Activated CD4-positive, alpha-beta memory T cell treated with anti-CD3 and anti-CD28 coated beads, Interleukin-2, amount 10 ng/mL, durations not matched to agents 7 days and 5 days (primary cell): ENCODE results near the gene LRBA. TPM values are rescaled to one million over a fixed set of nuclear protein-coding genes. Genes with fewer than 3 reads are reported as not detected.
"Not testable (repeated sequence)": the region's sequence is repeated elsewhere in the genome, so short reads cannot be mapped to it uniquely, and the experiment has no call there.

Experiments used
- CTCF ChIA-PET: fragments of 350-600 bp; sonication (Branson Sonifier 250); formaldehyde crosslinking; loops from one replicate; lab custom pipeline; 2021; ENCODE audit warnings: antibody characterized with exemption, inconsistent platforms; lab: Charles Lee
- POLR2A ChIA-PET: fragments of 350-600 bp; sonication (Branson Sonifier 250); formaldehyde crosslinking; loops from one replicate; lab custom pipeline; 2021; ENCODE audit warnings: antibody characterized with exemption; lab: Charles Lee
- DNase-seq: peaks from one replicate; pipeline ENCODE4 v3.0.0-alpha.2; 2020
- H3K27ac Mint-ChIP-seq: one replicate; pipeline ENCODE4 v1.8.0; 2021; ENCODE audit warnings: mild to moderate bottlenecking, mixed read lengths
- H3K27me3 Mint-ChIP-seq: one replicate; pipeline ENCODE4 v1.8.0; 2021; ENCODE audit warnings: mixed read lengths
- H3K36me3 Mint-ChIP-seq: one replicate; pipeline ENCODE4 v1.8.0; 2021; ENCODE audit warnings: low read depth, mixed read lengths
- H3K4me1 Mint-ChIP-seq: one replicate; pipeline ENCODE4 v1.8.0; 2021; ENCODE audit warnings: mixed read lengths
- H3K4me3 Mint-ChIP-seq: one replicate; pipeline ENCODE4 v1.8.0; 2021; ENCODE audit warnings: mild to moderate bottlenecking, mixed read lengths
- H3K9me3 Mint-ChIP-seq: one replicate; pipeline ENCODE4 v1.8.0; 2021; ENCODE audit warnings: mixed read lengths
- total RNA-seq, 2 experiments: library from RNA; stranded (reverse); gene quantifications; one replicate each; pipeline ENCODE4 v1.2.3, GENCODE V29; 2021

Gene LRBA
- total RNA-seq, 2 experiments from 2014 or later: 42.4 to 45.2 TPM

DNA sequence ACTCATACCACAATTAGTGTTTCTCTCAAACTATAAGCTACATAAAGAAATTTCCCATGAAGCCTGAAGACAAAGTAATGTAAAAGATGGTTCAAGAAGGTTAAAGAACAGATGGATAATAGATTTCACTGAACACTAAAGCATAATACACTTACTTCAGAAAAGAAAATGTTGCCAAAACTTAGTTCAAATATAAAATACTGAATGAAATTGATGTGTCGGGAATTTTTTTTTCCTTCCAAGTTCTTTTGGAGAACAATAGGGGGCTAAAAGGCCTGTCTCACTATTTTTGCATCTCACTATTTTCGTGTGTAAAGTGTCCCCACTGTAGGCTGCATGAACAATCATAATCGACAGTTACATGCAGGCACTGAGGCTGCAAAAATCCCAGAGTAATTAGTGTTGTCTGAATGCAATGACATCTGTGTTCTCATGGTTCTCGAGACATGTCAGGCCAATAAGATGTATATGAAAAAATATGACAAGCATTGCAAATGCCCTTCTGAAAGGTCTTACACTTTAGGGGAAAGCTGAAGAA lies 445.0 kb downstream of the LRBA start:
- POLR2A ChIA-PET: no interaction called here
- Mint-ChIP-seq H3K4me1 (peaks cover 3% of the 10 kb centered on the region), H3K27ac (no peak overlapping the region), H3K9me3 (peaks cover under 1% of the 10 kb centered on the region), H3K4me3 (no peak overlapping the region), H3K27me3 (no peaks in the 10 kb centered on the region), H3K36me3 (peaks cover 4% of the 10 kb centered on the region)
- no peak for DNase-seq
- CTCF ChIA-PET: no interaction called here

GRCh38 chr4:150569384-150569987 lies 445.6 kb downstream of the LRBA start:
- Mint-ChIP-seq H3K4me1 (peaks cover 3% of the 10 kb centered on the region), H3K27ac (no peak overlapping the region), H3K4me3 (no peak overlapping the region), H3K27me3 (no peaks in the 10 kb centered on the region), H3K36me3 (peaks cover 10% of the 10 kb centered on the region), H3K9me3 (peaks cover 6% of the 10 kb centered on the region)
- CTCF ChIA-PET: no interaction called here
- DNase-seq: no peak
- POLR2A ChIA-PET: no interaction called here

- Mint-ChIP-seq H3K4me1 (no peaks in the 10 kb centered on the region), H3K36me3 (peaks cover 18% of the 10 kb centered on the region), H3K9me3 (peaks cover 9% of the 10 kb centered on the region), H3K4me3 (no peak overlapping the region), H3K27ac (no peak overlapping the region), H3K27me3 (no peaks in the 10 kb centered on the region)
- DNase-seq: no peak
- ChIA-PET CTCF (interaction anchor here (1.0 kb wide), 1 partner anchor 10 kb away, joined by 3 read pairs; no protein-coding TSS in a partner anchor), POLR2A (no interaction called here)
Measured at GRCh38 chr4:150567070-150567469, 448.0 kb downstream of the LRBA start.

DNA sequence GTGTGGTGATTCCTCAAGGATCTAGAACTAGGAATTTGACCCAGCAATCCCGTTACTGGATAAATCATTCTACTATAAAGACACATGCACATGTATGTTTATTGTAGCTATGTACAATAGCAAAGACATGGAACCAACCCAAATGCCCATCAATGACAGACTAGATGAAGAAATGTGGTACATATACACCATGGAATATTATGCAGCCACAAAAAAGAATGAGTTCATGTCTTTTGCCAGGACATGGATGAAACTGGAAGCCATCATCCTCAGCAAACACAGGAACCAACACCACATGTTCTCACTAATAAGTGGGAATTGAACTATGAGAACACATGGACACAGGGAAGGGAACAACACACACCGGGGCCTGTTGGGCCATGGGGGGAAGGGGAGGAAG lies 450.1 kb downstream of the LRBA start:
- DNase-seq, H3K4me3 Mint-ChIP-seq, CTCF ChIA-PET, H3K27me3 Mint-ChIP-seq, H3K4me1 Mint-ChIP-seq, POLR2A ChIA-PET, H3K27ac Mint-ChIP-seq, H3K9me3 Mint-ChIP-seq: not testable (repeated sequence)
- H3K36me3 Mint-ChIP-seq: peaks cover 18% of the 10 kb centered on the region

DNA sequence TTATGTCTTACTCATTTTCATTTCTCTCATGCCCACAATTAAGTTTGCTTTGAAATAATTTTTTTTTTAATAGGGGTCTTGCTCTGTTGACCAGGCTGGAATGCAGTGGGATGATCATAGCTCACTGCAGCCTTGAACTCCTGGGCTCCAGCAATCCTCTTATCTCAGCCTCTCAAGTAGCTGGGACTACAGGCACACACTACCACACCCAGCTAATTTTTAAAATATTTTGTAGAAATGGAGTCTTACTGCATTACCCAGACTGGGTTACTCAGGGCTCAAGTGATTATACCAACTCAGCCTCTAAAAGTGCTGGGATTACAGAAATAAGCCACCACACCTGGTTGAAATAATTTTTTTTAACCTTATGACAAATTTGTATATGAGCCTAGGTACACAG lies 452.3 kb downstream of the LRBA start:
- POLR2A ChIA-PET: no interaction called here
- Mint-ChIP-seq H3K36me3 (peaks cover 19% of the 10 kb centered on the region), H3K27me3 (no peaks in the 10 kb centered on the region), H3K4me1 (no peaks in the 10 kb centered on the region), H3K27ac (no peak overlapping the region), H3K9me3 (peaks cover 11% of the 10 kb centered on the region), H3K4me3 (no peak overlapping the region)
- CTCF ChIA-PET: no interaction called here
- no peak for DNase-seq

GRCh38 chr4:150562250-150562649 lies 452.8 kb downstream of the LRBA start:
- no peak overlapping the region for H3K4me3 Mint-ChIP-seq
- H3K27ac Mint-ChIP-seq: no peak overlapping the region
- ChIA-PET POLR2A (no interaction called here), CTCF (no interaction called here)
- peaks cover 20% of the 10 kb centered on the region for H3K36me3 Mint-ChIP-seq
- H3K9me3 Mint-ChIP-seq: peaks cover 11% of the 10 kb centered on the region
- no peaks in the 10 kb centered on the region for H3K27me3 Mint-ChIP-seq
- H3K4me1 Mint-ChIP-seq: no peaks in the 10 kb centered on the region
- no peak for DNase-seq

DNA sequence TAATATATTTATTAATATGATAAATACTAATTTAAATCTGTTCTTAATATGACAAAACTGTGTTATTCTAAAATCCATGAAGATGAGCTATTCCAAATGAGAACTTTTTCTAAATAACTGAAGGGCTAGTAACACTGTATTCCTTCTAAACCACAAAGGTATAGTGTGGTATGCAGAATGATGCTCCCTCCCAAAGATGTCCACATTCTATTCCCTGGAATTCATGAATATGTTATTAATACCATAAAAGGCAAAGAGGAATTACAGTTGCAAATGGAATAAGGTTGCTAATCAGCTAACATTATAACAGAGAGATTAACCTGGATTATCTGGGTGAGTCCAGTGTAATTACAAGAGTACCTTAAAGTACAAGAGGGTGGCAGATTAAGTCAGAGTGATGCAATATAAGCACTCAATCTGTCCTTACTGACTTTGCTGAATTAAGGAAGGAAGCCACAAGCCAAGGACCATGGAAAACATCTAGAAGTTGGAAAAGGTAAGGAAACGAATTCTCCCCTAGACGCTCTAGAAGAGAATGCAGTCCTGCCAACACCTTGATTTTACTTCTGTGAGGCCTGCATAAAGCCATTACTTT lies 453.8 kb downstream of the LRBA start:
- Mint-ChIP-seq H3K27me3 (no peaks in the 10 kb centered on the region), H3K36me3 (peaks cover 20% of the 10 kb centered on the region), H3K27ac (no peak overlapping the region), H3K4me3 (no peak overlapping the region), H3K4me1 (no peaks in the 10 kb centered on the region), H3K9me3 (peaks cover 11% of the 10 kb centered on the region)
- CTCF ChIA-PET: no interaction called here
- POLR2A ChIA-PET: no interaction called here
- no peak for DNase-seq

GRCh38 chr4:150557811-150558210 lies 457.3 kb downstream of the LRBA start:
- H3K27me3 Mint-ChIP-seq, H3K27ac Mint-ChIP-seq, H3K4me3 Mint-ChIP-seq, H3K4me1 Mint-ChIP-seq, DNase-seq, H3K9me3 Mint-ChIP-seq, POLR2A ChIA-PET: not testable (repeated sequence)
- H3K36me3 Mint-ChIP-seq: peaks cover 13% of the 10 kb centered on the region
- CTCF ChIA-PET: interaction anchor here (1.5 kb wide), 1 partner anchor 9 kb away, joined by 3 read pairs; no protein-coding TSS in a partner anchor

- ChIA-PET CTCF (no interaction called here), POLR2A (no interaction called here)
- Mint-ChIP-seq H3K27me3 (no peaks in the 10 kb centered on the region), H3K36me3 (peaks cover 4% of the 10 kb centered on the region), H3K27ac (no peak overlapping the region), H3K4me1 (no peaks in the 10 kb centered on the region), H3K9me3 (no peaks in the 10 kb centered on the region), H3K4me3 (no peak overlapping the region)
- DNase-seq: no peak
Measured at GRCh38 chr4:150547154-150547838, 467.8 kb downstream of the LRBA start.

DNA sequence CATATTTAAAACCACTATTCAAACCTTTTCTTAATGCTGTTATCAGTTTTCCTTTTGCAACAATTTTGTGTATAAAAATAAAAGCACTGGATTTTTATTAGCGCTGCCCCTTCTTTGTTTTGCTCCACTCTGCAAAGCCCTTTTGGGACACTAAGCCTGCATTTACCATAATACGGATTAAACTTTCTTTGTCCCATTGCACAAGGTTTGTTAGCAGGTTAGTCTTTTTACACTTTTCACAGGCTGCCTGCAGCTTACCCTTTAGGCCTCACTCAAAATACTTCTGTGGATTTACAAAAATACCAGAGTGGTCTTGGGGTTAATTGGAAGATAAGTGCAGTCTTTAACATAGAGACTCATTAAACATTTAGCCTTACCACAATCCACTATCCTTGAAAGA lies 468.8 kb downstream of the LRBA start:
- H3K9me3 Mint-ChIP-seq: no peaks in the 10 kb centered on the region
- ChIA-PET POLR2A (no interaction called here), CTCF (no interaction called here)
- no peak overlapping the region for H3K27ac Mint-ChIP-seq
- H3K4me3 Mint-ChIP-seq: no peak overlapping the region
- H3K36me3 Mint-ChIP-seq: no peaks in the 10 kb centered on the region
- no peaks in the 10 kb centered on the region for H3K27me3 Mint-ChIP-seq
- no peaks in the 10 kb centered on the region for H3K4me1 Mint-ChIP-seq
- DNase-seq: no peak

- H3K27ac Mint-ChIP-seq: no peak overlapping the region
- H3K27me3 Mint-ChIP-seq: no peaks in the 10 kb centered on the region
- no peaks in the 10 kb centered on the region for H3K9me3 Mint-ChIP-seq
- peaks cover 3% of the 10 kb centered on the region for H3K36me3 Mint-ChIP-seq
- H3K4me1 Mint-ChIP-seq: no peaks in the 10 kb centered on the region
- ChIA-PET POLR2A (no interaction called here), CTCF (no interaction called here)
- no peak for DNase-seq
- H3K4me3 Mint-ChIP-seq: no peak overlapping the region
Measured at GRCh38 chr4:150543042-150543441, 472.0 kb downstream of the LRBA start.

GRCh38 chr4:150541681-150542080 lies 473.4 kb downstream of the LRBA start:
- no peak for DNase-seq
- Mint-ChIP-seq H3K36me3 (peaks cover 3% of the 10 kb centered on the region), H3K4me1 (no peaks in the 10 kb centered on the region), H3K27me3 (no peaks in the 10 kb centered on the region), H3K4me3 (no peak overlapping the region), H3K9me3 (no peaks in the 10 kb centered on the region), H3K27ac (no peak overlapping the region)
- CTCF ChIA-PET: no interaction called here
- POLR2A ChIA-PET: no interaction called here

DNA sequence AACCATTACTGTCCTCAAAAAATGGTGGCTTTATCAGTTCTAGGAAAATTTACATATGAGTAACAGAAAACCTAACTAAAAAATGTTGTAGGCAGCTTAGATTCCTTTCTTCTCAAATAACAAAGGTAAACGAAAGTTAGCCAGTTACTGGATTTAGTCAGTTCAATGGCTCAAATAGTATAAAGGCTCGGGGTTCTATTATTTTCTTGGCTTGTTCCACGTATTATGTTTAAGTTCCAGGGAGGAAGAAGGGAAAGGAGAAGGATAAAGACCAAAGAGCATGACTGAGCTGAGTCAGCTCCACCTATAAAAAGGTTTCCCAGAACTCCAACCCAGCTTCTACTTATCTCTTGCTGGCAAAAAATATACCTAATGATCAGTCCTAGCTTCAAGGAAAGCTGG lies 474.1 kb downstream of the LRBA start:
- H3K4me3 Mint-ChIP-seq: no peak overlapping the region
- H3K36me3 Mint-ChIP-seq: peaks cover 3% of the 10 kb centered on the region
- DNase-seq: no peak
- CTCF ChIA-PET: no interaction called here
- no peak overlapping the region for H3K27ac Mint-ChIP-seq
- H3K27me3 Mint-ChIP-seq: no peaks in the 10 kb centered on the region
- no peaks in the 10 kb centered on the region for H3K4me1 Mint-ChIP-seq
- no peaks in the 10 kb centered on the region for H3K9me3 Mint-ChIP-seq
- POLR2A ChIA-PET: no interaction called here
